ENCODE results near the gene P4HTM. TPM values are rescaled to one million over a fixed set of nuclear protein-coding genes. Genes with fewer than 3 reads are reported as not detected.

P4HTM gene
- total RNA-seq, 1 experiment from 2014 or later, result 49.1 TPM

DNA sequence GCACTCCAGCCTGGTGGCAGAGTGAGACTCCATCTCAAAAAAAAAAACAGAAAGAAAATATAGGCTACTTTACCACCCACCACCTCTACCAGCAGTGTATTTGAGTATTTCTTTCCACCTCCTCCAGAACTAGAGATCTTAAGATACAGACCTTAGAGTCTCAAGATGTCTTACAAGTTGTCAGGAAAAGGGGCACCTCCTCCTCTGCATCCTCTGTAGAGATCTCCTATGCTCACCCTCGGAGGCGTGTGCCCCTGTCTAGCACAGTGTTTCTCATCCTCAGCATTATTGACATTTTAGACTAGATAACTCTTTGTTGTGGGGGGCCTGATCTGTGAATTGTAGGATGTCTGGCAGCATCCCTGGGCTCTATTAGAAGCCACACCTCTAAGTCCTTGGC lies 27.7 kb upstream of the P4HTM start:
- no TSS peak for BruUV-seq (replicated peaks)
- Histone ChIP-seq H3K4me3 (no peak overlapping the region), H3K4me2 (no peak overlapping the region), H3K36me3 (ENCODE audit: low read depth) (no peaks in the 10 kb centered on the region; the same call in 1 of the 2 replicates), H3F3A (ENCODE audit: insufficient read depth, low read depth) (no peaks in the 10 kb centered on the region; the same call in 1 of the 2 replicates), H4K20me1 (ENCODE audit: insufficient read depth) (peaks cover 21% of the 10 kb centered on the region), H3K9me2 (ENCODE audit: insufficient read depth) (no peaks in the 10 kb centered on the region), H3K9me3 (ENCODE audit: insufficient read depth, low read depth) (no peaks in the 10 kb centered on the region), H2AFZ (no peak overlapping the region), H3K79me2 (ENCODE audit: low read depth) (no peaks in the 10 kb centered on the region), H3K27ac (no peak overlapping the region), H3K27me3 (ENCODE audit: insufficient read depth, low read depth) (no peaks in the 10 kb centered on the region), H3K4me1 (replicated peaks; ENCODE audit: insufficient read depth) (no peaks in the 10 kb centered on the region)
- intact Hi-C loops (cut with micrococcal nuclease; ENCODE audit: unreplicated experiment), result no loop called here
- TF ChIP-seq EZH2 (IDR thresholded peaks at IDR 0.05; ENCODE audit: low read depth), result no peak
- TF ChIP-seq, protein P1, sequence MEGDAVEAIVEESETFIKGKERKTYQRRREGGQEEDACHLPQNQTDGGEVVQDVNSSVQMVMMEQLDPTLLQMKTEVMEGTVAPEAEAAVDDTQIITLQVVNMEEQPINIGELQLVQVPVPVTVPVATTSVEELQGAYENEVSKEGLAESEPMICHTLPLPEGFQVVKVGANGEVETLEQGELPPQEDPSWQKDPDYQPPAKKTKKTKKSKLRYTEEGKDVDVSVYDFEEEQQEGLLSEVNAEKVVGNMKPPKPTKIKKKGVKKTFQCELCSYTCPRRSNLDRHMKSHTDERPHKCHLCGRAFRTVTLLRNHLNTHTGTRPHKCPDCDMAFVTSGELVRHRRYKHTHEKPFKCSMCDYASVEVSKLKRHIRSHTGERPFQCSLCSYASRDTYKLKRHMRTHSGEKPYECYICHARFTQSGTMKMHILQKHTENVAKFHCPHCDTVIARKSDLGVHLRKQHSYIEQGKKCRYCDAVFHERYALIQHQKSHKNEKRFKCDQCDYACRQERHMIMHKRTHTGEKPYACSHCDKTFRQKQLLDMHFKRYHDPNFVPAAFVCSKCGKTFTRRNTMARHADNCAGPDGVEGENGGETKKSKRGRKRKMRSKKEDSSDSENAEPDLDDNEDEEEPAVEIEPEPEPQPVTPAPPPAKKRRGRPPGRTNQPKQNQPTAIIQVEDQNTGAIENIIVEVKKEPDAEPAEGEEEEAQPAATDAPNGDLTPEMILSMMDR (conservative IDR thresholded peaks at IDR 0.05), result no peak
- ChIA-PET POLR2A (ENCODE audit: unreplicated experiment) (no interaction called here), CTCF (no interaction called here)
- DNase-seq, result no peak

DNA sequence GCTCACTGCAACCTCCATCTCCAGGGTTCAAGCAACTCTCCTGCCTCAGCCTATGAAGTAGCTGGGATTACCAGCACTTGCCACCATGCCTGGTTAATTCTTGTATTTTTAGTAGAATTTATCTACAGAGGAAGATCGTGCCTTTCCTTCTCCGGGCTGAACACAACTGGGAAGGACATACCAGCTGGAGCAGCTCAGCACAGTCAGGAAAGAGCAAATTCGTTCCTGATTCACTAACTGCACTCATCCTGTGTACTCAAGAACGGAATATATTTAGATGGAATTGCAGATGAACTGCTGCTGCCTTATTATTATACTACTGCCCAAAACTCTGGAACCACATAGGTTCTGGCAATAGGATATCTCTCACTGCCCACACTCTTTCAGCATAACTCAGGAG lies 27.1 kb upstream of the P4HTM start:
- intact Hi-C loops (cut with micrococcal nuclease; ENCODE audit: unreplicated experiment), result no loop called here
- H3K27ac ChIP-seq, result no peak overlapping the region
- no peaks in the 10 kb centered on the region for H3K79me2 ChIP-seq (ENCODE audit: low read depth)
- DNase-seq, result no peak
- H3K27me3 ChIP-seq (ENCODE audit: insufficient read depth, low read depth), result no peaks in the 10 kb centered on the region
- no peak overlapping the region for H3K4me2 ChIP-seq
- no peak overlapping the region for H3K4me3 ChIP-seq
- TF ChIP-seq, protein P1 (conservative IDR thresholded peaks at IDR 0.05), result no peak
- TF ChIP-seq EZH2 (IDR thresholded peaks at IDR 0.05; ENCODE audit: low read depth), result no peak
- no peaks in the 10 kb centered on the region for H3K4me1 ChIP-seq (replicated peaks; ENCODE audit: insufficient read depth)
- no peaks in the 10 kb centered on the region for H3K9me2 ChIP-seq (ENCODE audit: insufficient read depth)
- CTCF ChIA-PET, result no interaction called here
- POLR2A ChIA-PET (ENCODE audit: unreplicated experiment), result no interaction called here
- no TSS peak for BruUV-seq (replicated peaks)
- no peaks in the 10 kb centered on the region; the same call in 1 of the 2 replicates for H3K36me3 ChIP-seq (ENCODE audit: low read depth)
- no peaks in the 10 kb centered on the region for H3K9me3 ChIP-seq (ENCODE audit: insufficient read depth, low read depth)
- H4K20me1 ChIP-seq (ENCODE audit: insufficient read depth), result peaks cover 21% of the 10 kb centered on the region
- H2AFZ ChIP-seq, result no peak overlapping the region
- no peaks in the 10 kb centered on the region; the same call in 1 of the 2 replicates for H3F3A ChIP-seq (ENCODE audit: insufficient read depth, low read depth)

DNA sequence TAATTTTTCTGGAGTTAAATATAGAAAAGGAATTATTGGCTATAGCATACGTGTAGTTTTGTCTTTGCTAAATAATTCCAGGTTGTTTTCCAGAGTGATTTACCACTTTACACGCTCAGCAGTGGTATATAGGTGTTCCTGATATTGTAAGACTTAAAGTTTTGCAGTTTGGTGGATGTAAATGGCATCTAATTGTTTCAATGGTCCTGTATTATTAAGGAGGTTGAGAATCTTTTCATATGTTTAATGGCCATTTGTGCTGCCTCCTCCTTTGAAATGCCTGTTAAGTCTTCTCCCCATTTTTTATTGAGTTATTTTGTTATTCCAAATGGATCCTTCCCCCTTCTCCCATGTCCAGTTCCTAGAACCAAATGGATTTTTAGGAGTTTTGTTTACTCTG lies 26.4 kb upstream of the P4HTM start:
- H3K4me1 ChIP-seq (replicated peaks; ENCODE audit: insufficient read depth), result no peaks in the 10 kb centered on the region
- H3K4me2 ChIP-seq, result no peak overlapping the region
- no peaks in the 10 kb centered on the region; the same call in 1 of the 2 replicates for H3K36me3 ChIP-seq (ENCODE audit: low read depth)
- no TSS peak for BruUV-seq (replicated peaks)
- ChIA-PET CTCF (no interaction called here), POLR2A (ENCODE audit: unreplicated experiment) (no interaction called here)
- intact Hi-C loops (cut with micrococcal nuclease; ENCODE audit: unreplicated experiment), result no loop called here
- H3K9me3 ChIP-seq (ENCODE audit: insufficient read depth, low read depth), result no peaks in the 10 kb centered on the region
- no peak for DNase-seq
- H3K4me3 ChIP-seq, result no peak overlapping the region
- no peak overlapping the region for H2AFZ ChIP-seq
- H3K27ac ChIP-seq, result no peak overlapping the region
- H3F3A ChIP-seq (ENCODE audit: insufficient read depth, low read depth), result no peaks in the 10 kb centered on the region; the same call in 1 of the 2 replicates
- no peaks in the 10 kb centered on the region for H3K79me2 ChIP-seq (ENCODE audit: low read depth)
- H4K20me1 ChIP-seq (ENCODE audit: insufficient read depth), result peaks cover 21% of the 10 kb centered on the region
- TF ChIP-seq, protein P1 (conservative IDR thresholded peaks at IDR 0.05), result no peak
- no peak for TF ChIP-seq EZH2 (IDR thresholded peaks at IDR 0.05; ENCODE audit: low read depth)
- H3K9me2 ChIP-seq (ENCODE audit: insufficient read depth), result no peaks in the 10 kb centered on the region
- no peaks in the 10 kb centered on the region for H3K27me3 ChIP-seq (ENCODE audit: insufficient read depth, low read depth)
